ENCODE measurements around the gene TAF4. TPM values are rescaled to one million over a fixed set of nuclear protein-coding genes. Genes with fewer than 3 reads are reported as not detected.

TAF4 gene
- total RNA-seq, 1 donor from 2014 or later, result 6.5 TPM

DNA sequence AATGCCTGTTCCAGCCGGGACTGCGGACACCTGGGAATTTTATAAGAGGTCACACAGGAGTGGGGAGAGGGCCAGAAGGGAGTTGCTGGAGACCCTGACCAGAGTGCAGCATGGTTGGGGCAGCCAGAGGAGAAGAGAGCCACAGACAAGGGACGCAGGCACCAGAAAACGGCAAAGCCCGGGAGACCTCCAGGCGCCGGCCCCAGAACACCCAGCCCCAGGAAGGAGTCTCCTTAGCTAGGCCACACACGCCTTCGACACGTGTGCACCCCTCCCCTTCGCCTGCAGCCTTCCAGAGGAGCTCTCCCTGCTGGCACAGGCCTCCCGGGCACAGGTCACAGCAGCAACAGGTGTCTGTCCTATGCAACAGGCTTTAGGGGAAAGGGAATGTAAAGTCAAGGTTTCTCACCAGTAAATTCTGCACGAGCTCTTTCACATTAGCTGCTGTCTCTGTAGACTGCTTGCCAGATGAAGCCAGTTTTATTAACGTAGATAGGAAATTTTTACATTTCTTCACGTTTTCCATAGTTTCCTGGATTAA, 57.0 kb downstream of the TAF4 start:
- H3K4me3 ChIP-seq (ENCODE audit: low read depth, low read length), result no peak overlapping the region
- TF ChIP-seq, protein P1, sequence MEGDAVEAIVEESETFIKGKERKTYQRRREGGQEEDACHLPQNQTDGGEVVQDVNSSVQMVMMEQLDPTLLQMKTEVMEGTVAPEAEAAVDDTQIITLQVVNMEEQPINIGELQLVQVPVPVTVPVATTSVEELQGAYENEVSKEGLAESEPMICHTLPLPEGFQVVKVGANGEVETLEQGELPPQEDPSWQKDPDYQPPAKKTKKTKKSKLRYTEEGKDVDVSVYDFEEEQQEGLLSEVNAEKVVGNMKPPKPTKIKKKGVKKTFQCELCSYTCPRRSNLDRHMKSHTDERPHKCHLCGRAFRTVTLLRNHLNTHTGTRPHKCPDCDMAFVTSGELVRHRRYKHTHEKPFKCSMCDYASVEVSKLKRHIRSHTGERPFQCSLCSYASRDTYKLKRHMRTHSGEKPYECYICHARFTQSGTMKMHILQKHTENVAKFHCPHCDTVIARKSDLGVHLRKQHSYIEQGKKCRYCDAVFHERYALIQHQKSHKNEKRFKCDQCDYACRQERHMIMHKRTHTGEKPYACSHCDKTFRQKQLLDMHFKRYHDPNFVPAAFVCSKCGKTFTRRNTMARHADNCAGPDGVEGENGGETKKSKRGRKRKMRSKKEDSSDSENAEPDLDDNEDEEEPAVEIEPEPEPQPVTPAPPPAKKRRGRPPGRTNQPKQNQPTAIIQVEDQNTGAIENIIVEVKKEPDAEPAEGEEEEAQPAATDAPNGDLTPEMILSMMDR (conservative IDR thresholded peaks at IDR 0.05; ENCODE audit: low read depth, low read length), result no peak
- no peak for DNase-seq (ENCODE audit: low read depth)

DNA sequence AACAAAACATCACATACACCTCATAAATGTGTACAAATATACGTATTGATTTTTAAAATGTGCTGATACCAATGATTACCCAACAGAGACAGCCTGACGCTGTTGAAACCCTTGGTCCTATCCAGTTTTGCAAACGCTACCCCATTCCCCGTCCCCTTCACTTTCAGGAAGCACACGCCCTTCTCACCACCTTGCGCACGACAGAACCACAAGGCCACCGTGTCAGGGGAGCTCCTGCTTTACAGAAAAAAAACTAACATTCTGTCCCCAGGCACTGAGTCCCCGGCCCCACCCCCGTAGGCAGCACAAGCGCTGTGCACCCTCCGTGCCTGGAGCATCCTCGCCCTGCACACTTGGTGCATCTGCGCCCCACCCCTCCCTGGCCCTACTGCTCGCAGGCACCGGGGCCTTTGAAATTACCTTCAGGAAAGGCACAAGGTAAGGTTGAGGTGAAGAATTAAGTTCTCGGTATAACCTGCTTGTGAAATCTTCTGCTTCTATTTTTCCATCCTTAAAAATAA, 58.5 kb downstream of the TAF4 start:
- DNase-seq (ENCODE audit: low read depth), result no peak
- H3K4me3 ChIP-seq (ENCODE audit: low read depth, low read length), result no peak overlapping the region
- TF ChIP-seq, protein P1 (conservative IDR thresholded peaks at IDR 0.05; ENCODE audit: low read depth, low read length), result no peak

DNA sequence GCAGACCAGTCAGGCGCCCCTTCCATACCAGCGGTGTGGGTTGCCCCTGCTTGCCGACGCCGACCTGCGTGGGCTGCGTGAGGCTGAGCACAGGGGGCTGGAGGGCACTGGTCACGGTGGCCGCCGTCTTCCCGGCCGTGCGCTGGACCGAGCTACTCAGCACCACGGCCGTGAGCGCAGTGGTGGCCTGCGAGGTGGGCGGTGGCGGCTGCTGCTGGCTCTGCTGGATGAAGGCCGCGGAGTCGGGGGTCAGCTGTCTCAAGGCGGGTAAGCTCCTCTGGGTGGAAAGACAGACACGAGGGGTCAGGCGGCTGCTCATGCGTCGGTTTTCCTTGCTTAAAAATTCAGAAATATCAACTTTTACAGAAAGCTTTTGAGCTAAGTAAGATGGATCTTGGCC, 59.2 kb downstream of the TAF4 start:
- DNase-seq (ENCODE audit: low read depth), result no peak
- H3K4me3 ChIP-seq (ENCODE audit: low read depth, low read length), result no peak overlapping the region
- TF ChIP-seq, protein P1 (conservative IDR thresholded peaks at IDR 0.05; ENCODE audit: low read depth, low read length), result no peak

DNA sequence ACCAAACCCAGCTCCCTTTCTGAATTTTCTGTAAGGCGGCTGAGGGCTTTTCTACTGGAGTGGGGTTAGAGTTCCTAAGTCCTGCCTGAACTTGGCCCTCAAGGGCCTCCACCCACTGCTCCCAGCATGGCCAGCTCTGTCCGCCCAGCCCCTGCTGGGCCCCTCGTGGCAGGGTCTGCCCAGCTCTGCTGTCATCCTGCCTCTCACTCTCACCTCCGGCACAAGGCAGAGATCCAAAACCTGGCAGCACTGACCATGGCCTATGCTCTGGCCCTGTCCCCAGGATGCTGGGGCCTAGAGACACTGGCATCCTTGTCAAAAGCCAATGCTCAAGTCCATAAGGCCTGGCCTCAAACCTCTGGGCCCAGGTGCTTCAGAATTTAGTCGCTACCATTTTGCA, 61.1 kb downstream of the TAF4 start:
- no peak for DNase-seq (ENCODE audit: low read depth)
- TF ChIP-seq, protein P1 (conservative IDR thresholded peaks at IDR 0.05; ENCODE audit: low read depth, low read length), result no peak
- no peak overlapping the region for H3K4me3 ChIP-seq (ENCODE audit: low read depth, low read length)

DNA sequence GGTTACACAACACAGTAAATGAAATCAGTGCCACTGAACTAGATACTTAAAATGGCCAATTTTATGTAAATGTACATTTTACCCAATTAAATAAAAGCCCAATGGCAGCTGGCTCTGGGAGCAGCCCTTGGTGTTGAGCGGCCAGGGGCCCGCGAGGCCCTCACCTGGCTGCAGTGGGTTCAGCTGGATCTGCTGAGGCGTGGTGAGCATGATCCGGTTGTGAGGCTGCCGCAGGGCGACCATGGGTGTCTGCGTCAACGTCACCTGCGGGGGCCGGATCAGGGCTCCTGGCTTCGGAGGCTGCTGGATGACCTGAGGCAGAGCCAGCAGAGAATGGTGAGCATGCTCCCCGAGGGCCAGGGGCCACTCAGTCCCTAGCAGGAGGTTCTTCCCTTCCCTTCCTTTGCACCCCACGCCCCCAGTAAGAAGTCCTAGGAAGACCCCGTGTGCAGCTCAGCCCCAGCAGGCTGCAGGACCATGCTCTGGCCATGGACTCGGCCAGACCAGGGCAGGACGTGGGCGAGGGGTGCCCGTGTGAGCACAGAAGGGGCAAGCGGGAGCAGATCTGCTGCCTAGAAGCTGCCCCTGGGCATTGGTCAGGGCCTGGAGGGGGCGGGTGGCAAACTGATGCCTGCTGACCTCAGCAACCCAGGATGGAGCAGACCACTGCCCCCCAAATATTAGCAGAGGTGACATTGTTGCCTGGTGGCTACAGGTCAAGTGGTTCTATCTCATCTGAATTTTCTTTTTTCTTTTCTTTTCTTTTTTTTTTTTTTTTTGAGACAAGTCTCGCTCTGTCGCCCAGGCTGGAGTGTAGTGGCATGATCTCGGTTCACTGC, 61.9 kb downstream of the TAF4 start:
- TF ChIP-seq, protein P1 (conservative IDR thresholded peaks at IDR 0.05; ENCODE audit: low read depth, low read length), result no peak
- H3K4me3 ChIP-seq (ENCODE audit: low read depth, low read length), result no peak overlapping the region
- no peak for DNase-seq (ENCODE audit: low read depth)

DNA sequence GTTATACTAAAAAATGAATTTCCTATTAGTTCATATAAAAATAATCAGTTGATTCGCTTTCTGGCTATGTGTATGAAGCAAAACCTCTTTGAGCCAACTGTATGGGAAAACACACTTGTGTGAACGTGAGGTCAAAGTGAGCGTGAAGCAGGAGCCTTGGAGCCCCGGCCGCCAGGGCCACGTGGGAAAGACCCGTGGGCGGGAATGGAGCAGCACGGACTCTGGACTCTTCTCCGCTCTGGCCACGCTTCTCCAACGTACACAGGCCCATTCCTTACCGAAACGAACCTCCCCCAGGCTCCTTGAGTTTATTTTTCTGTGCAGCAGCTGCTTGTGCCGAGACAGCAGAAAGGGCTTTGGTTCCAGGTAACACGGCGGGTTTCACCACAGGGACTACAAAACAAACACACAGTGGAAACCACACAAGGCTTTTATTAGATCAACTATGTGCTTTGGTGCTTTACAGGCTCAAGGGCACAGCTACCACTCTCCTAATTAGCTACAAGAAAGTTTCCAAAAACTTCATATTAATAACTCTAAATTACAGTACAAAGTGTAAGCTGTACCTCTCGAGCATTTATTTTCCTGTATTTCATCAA, 62.7 kb downstream of the TAF4 start:
- DNase-seq (ENCODE audit: low read depth), result no peak
- TF ChIP-seq, protein P1 (conservative IDR thresholded peaks at IDR 0.05; ENCODE audit: low read depth, low read length), result no peak
- no peak overlapping the region for H3K4me3 ChIP-seq (ENCODE audit: low read depth, low read length)
